GM21367 (cell line): ENCODE results near the gene ARHGAP22.

ENCODE experiments used
- ATAC-seq: cut with Tn5 transposase; IDR thresholded peaks from one replicate; pipeline ENCODE4 v1.9.1; 2021; ENCODE audit not compliant: unreplicated experiment

The ARHGAP22 gene

GRCh38 chr10:48607356-48608278 lies 2.7 kb upstream of the ARHGAP22 start:
- ATAC-seq: no peak

DNA sequence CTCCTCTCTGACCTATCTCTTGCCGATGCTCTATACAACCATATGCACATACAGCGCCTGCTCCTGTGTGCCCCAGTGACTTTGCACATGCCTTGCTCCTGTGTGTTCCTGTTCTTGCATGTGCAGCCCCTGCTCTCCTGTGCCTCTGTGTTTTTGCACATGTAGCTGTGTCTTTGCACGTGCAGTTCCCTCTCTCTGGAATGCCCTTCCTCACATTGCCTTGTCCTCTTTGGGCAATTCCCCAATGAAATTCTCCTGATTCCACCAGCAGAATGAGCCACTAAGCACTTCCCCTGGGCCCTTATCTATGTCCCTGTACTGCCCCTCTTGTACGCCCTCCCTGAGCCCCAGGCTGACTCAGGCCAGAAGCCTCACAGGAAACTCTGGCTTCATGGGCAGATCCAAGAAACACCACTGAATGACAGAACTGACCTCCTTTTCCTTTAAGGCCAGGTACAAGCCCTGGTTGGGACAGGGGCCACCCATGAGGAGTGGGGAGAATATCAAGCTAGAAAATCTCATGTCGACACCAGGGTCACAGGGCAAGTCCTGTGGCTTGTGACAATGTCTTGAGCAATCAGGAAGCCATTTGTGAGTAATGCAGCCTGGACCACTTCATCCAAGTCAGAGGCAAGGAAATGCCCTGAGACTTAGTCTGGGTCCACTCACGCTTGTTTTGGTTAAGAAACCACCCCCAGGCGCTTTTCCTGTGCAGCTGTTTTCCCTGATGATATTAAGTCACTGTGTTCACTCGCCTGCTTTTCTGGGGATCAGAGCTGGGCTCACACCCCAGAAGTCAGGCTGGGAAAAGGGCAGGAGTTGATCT lies 1.9 kb upstream of the ARHGAP22 start:
- no peak for ATAC-seq

GRCh38 chr10:48605786-48606529 lies 1.1 kb upstream of the ARHGAP22 start:
- no peak for ATAC-seq

DNA sequence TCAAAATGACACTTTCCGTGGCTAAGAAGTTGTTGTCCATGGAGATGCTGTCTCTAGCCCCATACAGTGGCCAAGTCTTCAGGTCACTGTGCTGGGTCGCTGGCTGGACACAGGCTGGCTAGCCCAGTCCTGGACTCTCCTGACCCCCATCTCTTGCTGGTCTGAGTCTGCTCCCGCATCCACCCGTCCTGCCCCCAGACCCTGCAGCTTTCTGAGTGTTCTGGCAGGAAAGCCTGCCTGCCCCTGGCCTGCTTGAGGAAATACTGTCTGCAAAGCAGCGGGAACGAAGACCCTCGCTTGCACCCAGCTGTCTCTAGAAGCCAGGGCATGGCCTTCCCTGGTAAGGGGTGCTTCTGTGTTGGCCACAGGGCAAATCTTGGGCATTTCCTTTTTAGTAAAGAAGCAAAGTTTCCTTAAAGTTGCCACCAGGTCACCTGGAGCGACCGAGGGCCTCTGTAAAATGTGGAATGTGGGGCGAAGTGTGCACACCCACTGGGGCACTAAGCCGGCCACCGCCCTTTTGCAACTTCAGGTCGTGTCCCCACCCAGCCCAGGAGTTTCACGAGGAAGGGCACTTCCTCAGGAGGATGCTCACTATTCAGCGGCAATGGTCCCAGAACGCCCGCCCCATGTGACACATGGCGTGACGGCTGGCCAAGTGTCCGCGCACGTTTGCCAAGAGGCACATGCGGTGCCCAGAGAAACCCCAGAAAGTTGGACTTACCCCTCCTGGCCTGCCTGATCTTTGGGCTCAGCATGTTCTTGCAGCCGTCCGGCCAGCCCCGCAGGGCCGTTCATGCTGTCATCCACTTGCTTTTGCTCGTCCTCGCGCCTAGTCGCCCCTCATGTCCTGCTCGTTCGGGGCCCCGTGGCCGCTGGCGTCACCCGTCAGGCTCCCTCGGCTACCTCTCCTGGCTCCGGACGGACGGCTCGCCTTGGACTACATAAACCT lies 558 bp downstream of the ARHGAP22 start:
- ATAC-seq: no peak

DNA sequence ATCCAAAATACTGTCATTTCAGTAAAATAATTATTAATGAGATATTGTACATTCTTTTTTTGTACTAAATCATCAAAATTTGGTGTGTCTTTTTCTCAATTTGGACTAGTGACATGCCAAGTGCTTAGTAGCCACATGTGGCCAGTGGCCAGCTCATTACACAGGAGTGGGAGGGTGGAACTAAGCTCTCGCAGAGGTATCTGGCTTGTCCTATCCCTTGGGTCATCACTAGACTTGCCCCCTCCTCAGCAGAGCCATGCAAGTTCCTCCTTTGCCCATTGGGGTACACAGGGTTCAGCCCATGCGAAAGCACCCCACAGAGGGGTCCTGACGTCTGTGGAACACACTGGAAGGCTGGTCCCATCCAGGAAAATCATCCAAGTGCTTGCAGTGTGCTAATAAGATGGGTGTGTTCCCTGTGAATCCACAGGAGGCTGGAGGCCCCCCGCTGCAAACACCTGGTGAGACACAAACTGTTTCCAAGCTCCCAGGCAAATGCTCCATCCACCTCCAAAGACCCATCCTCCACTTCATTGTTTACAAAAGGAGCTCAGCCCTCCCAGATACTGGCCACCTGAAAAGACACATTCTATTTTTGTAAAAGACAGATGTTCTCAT lies 1.3 kb downstream of the ARHGAP22 start:
- no peak for ATAC-seq

DNA sequence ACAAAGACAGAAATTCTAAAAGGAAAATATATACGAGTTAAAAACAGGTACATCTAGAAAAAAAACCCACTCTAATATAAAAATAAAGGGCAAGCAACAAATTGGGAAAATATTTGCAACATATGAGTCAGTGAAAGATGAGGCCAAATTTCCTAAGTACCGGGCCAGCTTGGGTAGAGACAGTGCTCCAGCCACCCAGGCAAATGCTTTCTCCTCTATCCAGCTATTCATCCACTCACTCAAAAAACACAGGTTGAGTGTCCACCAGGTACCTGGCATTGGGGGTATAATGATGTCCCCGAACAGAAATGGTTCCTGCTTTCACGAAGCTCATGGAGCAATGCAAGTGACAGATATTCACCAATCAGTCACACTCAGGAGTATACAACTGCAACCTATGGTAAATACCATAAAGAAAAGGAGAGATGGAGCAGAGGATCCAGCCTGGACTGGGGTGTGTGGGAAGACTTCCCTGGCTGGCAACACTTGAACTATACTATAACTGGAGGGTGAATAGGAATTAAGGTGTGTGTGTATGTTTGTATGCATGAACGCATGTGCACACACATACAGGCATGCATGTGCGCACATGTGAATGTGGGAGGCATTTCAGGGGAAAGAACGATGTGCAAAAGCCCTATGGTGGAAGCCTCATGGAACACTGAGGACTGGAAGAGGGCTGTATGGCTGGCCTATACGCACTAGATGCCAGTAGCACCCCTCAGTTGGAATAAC lies 2.3 kb downstream of the ARHGAP22 start:
- ATAC-seq: no peak

GRCh38 chr10:48601789-48602188 lies 3.1 kb downstream of the ARHGAP22 start:
- ATAC-seq: no peak

GRCh38 chr10:48600645-48601505 lies 4.0 kb downstream of the ARHGAP22 start:
- no peak for ATAC-seq

GRCh38 chr10:48599830-48600134 lies 5.1 kb downstream of the ARHGAP22 start:
- ATAC-seq: no peak

- ATAC-seq: no peak
Measured at GRCh38 chr10:48598936-48599829, 5.7 kb downstream of the ARHGAP22 start.

DNA sequence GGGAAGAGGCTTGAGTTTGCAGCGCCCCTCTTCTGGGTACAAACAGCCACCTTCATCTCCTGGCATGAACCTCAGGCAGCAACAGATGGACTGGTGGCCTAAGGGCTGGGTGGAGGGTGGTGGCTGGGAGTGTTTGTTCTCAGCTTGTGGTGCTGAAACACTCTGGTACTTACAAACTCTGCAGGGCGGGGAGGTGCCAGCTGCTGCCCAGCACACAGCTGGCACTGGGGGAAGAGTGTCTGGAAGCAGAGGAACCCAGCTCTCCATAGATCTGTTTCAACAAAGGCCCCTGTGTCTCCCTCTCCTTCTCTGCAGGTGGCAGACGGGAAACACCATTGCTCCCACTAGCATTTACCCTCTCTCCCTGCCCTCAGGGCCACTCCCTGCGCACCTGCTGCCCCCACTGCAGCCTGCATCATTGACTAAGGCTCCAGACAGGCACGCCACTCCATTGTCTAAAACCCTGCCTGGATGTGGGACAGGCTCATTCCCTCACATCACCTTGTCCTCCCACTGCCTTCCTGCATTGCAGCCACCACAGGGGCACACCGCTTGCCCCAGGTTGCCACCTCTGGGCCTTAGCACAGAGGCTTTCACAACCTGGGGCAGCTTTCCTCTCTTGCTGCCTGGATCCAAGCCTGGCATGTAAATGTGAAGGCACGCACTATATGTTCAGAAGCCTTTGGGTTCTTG lies 6.5 kb downstream of the ARHGAP22 start:
- no peak for ATAC-seq

- no peak for ATAC-seq
Measured at GRCh38 chr10:48595539-48595932, 9.3 kb downstream of the ARHGAP22 start.

GRCh38 chr10:48594803-48595538 lies 9.9 kb downstream of the ARHGAP22 start:
- ATAC-seq: no peak

DNA sequence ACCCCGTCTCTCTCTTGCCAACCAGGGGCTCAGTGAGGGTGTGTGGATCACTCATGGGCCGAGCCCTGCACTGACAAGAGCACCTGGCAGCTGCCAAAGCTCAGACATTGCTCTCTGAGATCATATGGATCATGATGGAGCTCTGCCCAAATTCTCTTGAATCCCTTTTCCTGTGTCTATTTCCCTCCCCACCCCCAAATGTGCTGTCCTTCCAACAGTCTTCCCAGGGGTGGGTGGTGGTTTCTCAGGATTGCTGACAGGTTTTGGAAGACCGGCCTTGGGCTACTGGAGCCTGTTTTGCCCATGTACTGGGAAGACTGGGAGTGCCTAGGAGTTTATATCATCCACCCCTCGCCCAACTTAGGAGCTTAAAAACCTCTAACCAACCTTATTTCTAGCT lies 10.5 kb downstream of the ARHGAP22 start:
- no peak for ATAC-seq

DNA sequence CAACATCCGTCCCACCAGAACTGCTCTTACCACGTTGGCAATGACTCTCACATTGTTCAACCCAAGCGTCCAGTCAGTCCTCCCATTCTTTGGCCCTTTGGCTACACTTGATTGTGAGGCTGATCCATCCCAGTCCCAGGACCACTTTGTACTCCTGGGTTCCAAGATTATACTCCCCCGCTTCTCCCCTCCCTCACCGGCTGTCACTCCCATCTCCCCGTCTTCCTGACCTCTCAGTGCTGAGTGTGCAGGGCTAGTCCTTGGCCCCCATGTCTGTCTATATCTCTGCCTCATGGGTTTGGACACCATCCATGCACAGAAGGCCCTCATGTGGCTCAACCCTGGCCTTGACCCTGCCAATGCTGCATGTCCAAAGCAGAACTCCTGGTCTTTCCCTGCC lies 12.5 kb downstream of the ARHGAP22 start:
- no peak for ATAC-seq

DNA sequence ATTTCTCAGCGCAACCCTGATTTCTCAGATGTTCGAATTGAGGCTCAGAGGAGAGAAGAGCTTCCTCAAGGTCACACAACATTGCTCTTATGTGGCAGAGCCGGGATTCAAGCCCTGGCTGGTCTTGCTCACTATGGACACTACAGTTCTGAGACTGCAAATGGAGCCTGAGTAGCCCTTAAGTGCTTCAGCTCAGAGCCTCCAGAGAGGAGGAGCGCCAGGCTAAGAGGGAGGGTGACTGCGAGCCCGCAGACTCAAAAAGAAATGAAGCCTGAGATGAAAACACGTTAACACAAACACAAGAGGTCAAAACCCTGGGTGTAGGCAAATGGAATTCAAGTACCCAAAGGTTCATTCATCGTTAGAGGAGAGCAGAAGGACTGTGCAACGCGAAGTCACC lies 13.9 kb downstream of the ARHGAP22 start:
- ATAC-seq: no peak
